ENCODE measurements around the gene GASK1A. TPM values are rescaled to one million over a fixed set of nuclear protein-coding genes. Genes with fewer than 3 reads are reported as not detected.

GASK1A gene
- total RNA-seq, 1 donor from 2014 or later, result 0.09 TPM

DNA sequence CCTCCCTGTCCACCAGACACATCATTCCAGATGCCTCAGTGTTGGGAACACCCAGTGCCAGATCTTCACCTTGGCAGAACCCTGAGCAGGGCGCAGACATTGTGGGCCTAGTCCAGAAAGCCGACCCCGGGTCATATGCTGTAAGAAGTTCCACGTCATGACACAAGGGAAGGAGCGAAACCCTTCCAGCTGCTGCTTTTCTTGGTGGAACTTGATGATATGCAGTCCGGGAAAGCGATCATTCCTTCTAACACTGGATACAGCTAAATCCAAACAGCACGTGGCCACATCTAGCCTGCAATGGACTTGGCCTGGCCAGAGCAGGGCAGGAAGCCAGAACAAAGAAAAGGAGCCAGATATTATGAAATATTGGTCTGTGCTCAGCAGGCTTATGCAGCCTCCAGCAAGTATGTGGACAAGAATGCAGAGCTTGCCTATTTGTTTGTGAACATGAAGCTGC is 22.0 kb downstream of the GASK1A start:
- Histone ChIP-seq H4K20me1 (ENCODE audit: insufficient read depth, low read length) (no peaks in the 10 kb centered on the region), H3K27me3 (ENCODE audit: insufficient read depth, low read length) (peaks cover 2% of the 10 kb centered on the region), H3K9me3 (ENCODE audit: insufficient read depth, low read depth, low read length) (no peaks in the 10 kb centered on the region), H2AFZ (ENCODE audit: low read depth, low read length) (no peak overlapping the region), H3K36me3 (ENCODE audit: insufficient read depth, low read length) (no peaks in the 10 kb centered on the region), H3K27ac (ENCODE audit: low read depth, low read length) (no peak overlapping the region), H3K9ac (ENCODE audit: low read length) (no peak overlapping the region), H3K4me1 (ENCODE audit: insufficient read depth, low read length) (no peaks in the 10 kb centered on the region), H3K79me2 (ENCODE audit: insufficient read depth, low read length) (no peaks in the 10 kb centered on the region), H3K4me3 (ENCODE audit: insufficient read depth, low read depth, low read length) (no peak overlapping the region), H3K4me2 (ENCODE audit: low read length) (no peak overlapping the region)
- peaks cover 9% of the 10 kb centered on the region for H3K4me1 Mint-ChIP-seq (ENCODE audit: low read depth, unreplicated experiment)
- H3K27ac Mint-ChIP-seq (ENCODE audit: unreplicated experiment), result no peak overlapping the region
- FAIRE-seq, result no peak
- H3K36me3 Mint-ChIP-seq (ENCODE audit: low read depth, unreplicated experiment), result no peaks in the 10 kb centered on the region
- H3K9me3 Mint-ChIP-seq (ENCODE audit: unreplicated experiment), result no peaks in the 10 kb centered on the region
- no peak for TF ChIP-seq EZH2 (IDR thresholded peaks at IDR 0.05; ENCODE audit: insufficient read depth, low read length)
- TF ChIP-seq, protein P1, sequence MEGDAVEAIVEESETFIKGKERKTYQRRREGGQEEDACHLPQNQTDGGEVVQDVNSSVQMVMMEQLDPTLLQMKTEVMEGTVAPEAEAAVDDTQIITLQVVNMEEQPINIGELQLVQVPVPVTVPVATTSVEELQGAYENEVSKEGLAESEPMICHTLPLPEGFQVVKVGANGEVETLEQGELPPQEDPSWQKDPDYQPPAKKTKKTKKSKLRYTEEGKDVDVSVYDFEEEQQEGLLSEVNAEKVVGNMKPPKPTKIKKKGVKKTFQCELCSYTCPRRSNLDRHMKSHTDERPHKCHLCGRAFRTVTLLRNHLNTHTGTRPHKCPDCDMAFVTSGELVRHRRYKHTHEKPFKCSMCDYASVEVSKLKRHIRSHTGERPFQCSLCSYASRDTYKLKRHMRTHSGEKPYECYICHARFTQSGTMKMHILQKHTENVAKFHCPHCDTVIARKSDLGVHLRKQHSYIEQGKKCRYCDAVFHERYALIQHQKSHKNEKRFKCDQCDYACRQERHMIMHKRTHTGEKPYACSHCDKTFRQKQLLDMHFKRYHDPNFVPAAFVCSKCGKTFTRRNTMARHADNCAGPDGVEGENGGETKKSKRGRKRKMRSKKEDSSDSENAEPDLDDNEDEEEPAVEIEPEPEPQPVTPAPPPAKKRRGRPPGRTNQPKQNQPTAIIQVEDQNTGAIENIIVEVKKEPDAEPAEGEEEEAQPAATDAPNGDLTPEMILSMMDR (IDR thresholded peaks at IDR 0.05; ENCODE audit: insufficient read depth, low read depth, low read length), result no peak
- peaks cover 5% of the 10 kb centered on the region for H3K27me3 Mint-ChIP-seq (ENCODE audit: low read depth, unreplicated experiment)
- no peak overlapping the region for H3K4me3 Mint-ChIP-seq (ENCODE audit: unreplicated experiment)
- DNase-seq (ENCODE audit: low read depth), result peak; percentile 86

DNA sequence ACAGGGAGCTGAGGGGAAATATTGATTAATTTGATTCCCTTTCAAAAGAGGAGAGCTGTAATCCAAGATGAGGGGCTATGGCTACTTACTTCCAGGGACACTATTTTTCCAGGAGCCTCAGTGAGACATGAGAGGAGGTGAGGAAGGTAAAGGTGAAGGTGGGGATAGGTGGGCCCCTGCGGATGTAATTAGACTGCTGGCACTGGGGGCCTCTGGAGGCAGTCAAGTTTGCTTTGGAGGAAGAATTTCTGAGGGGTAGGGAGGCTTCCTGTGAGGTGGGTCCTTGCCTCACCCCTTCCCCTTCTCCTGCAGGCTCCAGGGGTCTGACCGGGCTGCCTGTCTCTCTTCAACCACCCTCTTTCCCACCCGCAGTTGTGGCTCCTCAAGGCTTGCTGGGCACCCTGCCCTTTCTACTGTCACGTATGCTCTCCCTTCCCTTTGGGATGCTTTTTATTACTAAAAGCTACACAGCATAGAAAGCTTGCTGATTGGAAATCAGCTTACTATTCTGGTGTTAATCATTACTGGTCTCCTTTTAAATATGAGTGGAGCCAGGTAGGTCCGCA is 22.5 kb downstream of the GASK1A start:
- Mint-ChIP-seq H3K36me3 (ENCODE audit: low read depth, unreplicated experiment) (no peaks in the 10 kb centered on the region), H3K27me3 (ENCODE audit: low read depth, unreplicated experiment) (peaks cover 5% of the 10 kb centered on the region), H3K9me3 (ENCODE audit: unreplicated experiment) (no peaks in the 10 kb centered on the region), H3K4me3 (ENCODE audit: unreplicated experiment) (no peak overlapping the region), H3K4me1 (ENCODE audit: low read depth, unreplicated experiment) (peaks cover 9% of the 10 kb centered on the region), H3K27ac (ENCODE audit: unreplicated experiment) (no peak overlapping the region)
- no peak for TF ChIP-seq EZH2 (IDR thresholded peaks at IDR 0.05; ENCODE audit: insufficient read depth, low read length)
- TF ChIP-seq, protein P1 (IDR thresholded peaks at IDR 0.05; ENCODE audit: insufficient read depth, low read depth, low read length), result no peak
- Histone ChIP-seq H4K20me1 (ENCODE audit: insufficient read depth, low read length) (no peaks in the 10 kb centered on the region), H3K36me3 (ENCODE audit: insufficient read depth, low read length) (no peaks in the 10 kb centered on the region), H3K9ac (ENCODE audit: low read length) (no peak overlapping the region), H2AFZ (ENCODE audit: low read depth, low read length) (no peak overlapping the region), H3K4me3 (ENCODE audit: insufficient read depth, low read depth, low read length) (no peak overlapping the region), H3K27me3 (ENCODE audit: insufficient read depth, low read length) (peaks cover 2% of the 10 kb centered on the region), H3K9me3 (ENCODE audit: insufficient read depth, low read depth, low read length) (no peaks in the 10 kb centered on the region), H3K79me2 (ENCODE audit: insufficient read depth, low read length) (no peaks in the 10 kb centered on the region), H3K27ac (ENCODE audit: low read depth, low read length) (no peak overlapping the region), H3K4me1 (ENCODE audit: insufficient read depth, low read length) (no peaks in the 10 kb centered on the region), H3K4me2 (ENCODE audit: low read length) (no peak overlapping the region)
- no peak for FAIRE-seq
- no peak for DNase-seq (ENCODE audit: low read depth)

DNA sequence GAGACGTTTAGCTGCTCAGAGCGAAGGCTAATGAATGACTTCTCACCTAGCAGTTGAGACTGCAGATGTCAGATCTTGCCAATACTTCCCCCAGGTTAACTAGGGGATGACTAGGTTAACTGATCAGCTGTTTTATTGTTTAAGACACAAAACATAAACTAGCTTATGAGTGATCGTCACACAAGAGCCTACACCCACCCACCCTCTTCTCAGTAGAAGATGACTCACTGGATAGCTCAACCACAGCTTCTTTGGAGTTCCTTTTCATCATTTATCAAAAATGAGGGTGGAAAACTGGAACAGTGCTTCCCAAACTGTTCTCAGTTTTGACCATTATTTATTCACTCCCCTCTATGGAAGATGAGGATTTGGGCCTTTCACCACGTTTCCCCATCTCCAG is 25.2 kb downstream of the GASK1A start:
- TF ChIP-seq, protein P1 (IDR thresholded peaks at IDR 0.05; ENCODE audit: insufficient read depth, low read depth, low read length), result no peak
- no peak for TF ChIP-seq EZH2 (IDR thresholded peaks at IDR 0.05; ENCODE audit: insufficient read depth, low read length)
- H3K79me2 ChIP-seq (ENCODE audit: insufficient read depth, low read length), result no peaks in the 10 kb centered on the region
- H3K27ac ChIP-seq (ENCODE audit: low read depth, low read length), result no peak overlapping the region
- FAIRE-seq, result peak; percentile 5
- Mint-ChIP-seq H3K27ac (ENCODE audit: unreplicated experiment) (no peak overlapping the region), H3K27me3 (ENCODE audit: low read depth, unreplicated experiment) (peaks cover 7% of the 10 kb centered on the region), H3K4me1 (ENCODE audit: low read depth, unreplicated experiment) (peaks cover 9% of the 10 kb centered on the region), H3K9me3 (ENCODE audit: unreplicated experiment) (no peaks in the 10 kb centered on the region), H3K4me3 (ENCODE audit: unreplicated experiment) (peak overlapping the region; percentile 9), H3K36me3 (ENCODE audit: low read depth, unreplicated experiment) (no peaks in the 10 kb centered on the region)
- no peak overlapping the region for H3K4me3 ChIP-seq (ENCODE audit: insufficient read depth, low read depth, low read length)
- H3K9me3 ChIP-seq (ENCODE audit: insufficient read depth, low read depth, low read length), result no peaks in the 10 kb centered on the region
- H2AFZ ChIP-seq (ENCODE audit: low read depth, low read length), result no peak overlapping the region
- DNase-seq (ENCODE audit: low read depth), result peak; percentile 77
- H3K27me3 ChIP-seq (ENCODE audit: insufficient read depth, low read length), result peaks cover 1% of the 10 kb centered on the region
- no peaks in the 10 kb centered on the region for H4K20me1 ChIP-seq (ENCODE audit: insufficient read depth, low read length)
- no peaks in the 10 kb centered on the region for H3K4me1 ChIP-seq (ENCODE audit: insufficient read depth, low read length)
- H3K36me3 ChIP-seq (ENCODE audit: insufficient read depth, low read length), result no peaks in the 10 kb centered on the region
- H3K4me2 ChIP-seq (ENCODE audit: low read length), result no peak overlapping the region
- H3K9ac ChIP-seq (ENCODE audit: low read length), result no peak overlapping the region

All from astrocyte (in vitro differentiated cells and primary cell).